Activated T-cell treated with anti-CD3 and anti-CD28 coated beads, Interleukin-2, amount 50 U/mL, for 4 hours (primary cell): ENCODE data around the gene OSBP. TPM values are rescaled to one million over a fixed set of nuclear protein-coding genes. Genes with fewer than 3 reads are reported as not detected.

Experiments used
- ATAC-seq, 2 donors: fragments of 200-7000 bp; cut with Tn5 transposase; one replicate each; pipeline ENCODE4 v1.10.0; 2021
- DNase-seq: peaks from one replicate; pipeline ENCODE4 v3.0.0-alpha.2; 2020
- H3K27me3 Mint-ChIP-seq: one replicate; pipeline ENCODE4 v1.8.0; 2021; ENCODE audit warnings: low read depth, mixed read lengths
- H3K36me3 Mint-ChIP-seq: one replicate; pipeline ENCODE4 v1.8.0; 2022; ENCODE audit warnings: mixed read lengths; ENCODE audit not compliant: insufficient read depth
- H3K4me1 Mint-ChIP-seq: one replicate; pipeline ENCODE4 v1.8.0; 2021; ENCODE audit warnings: low read depth, mixed read lengths
- H3K4me3 Mint-ChIP-seq: one replicate; pipeline ENCODE4 v1.8.0; 2021; ENCODE audit warnings: mild to moderate bottlenecking, moderate library complexity, mixed read lengths
- H3K9me3 Mint-ChIP-seq: one replicate; pipeline ENCODE4 v1.8.0; 2021; ENCODE audit warnings: mixed read lengths
- total RNA-seq, 3 donors: library from RNA; stranded (reverse); gene quantifications; one replicate each; pipeline ENCODE4 v1.2.1, GENCODE V29; 2021

Gene OSBP
- total RNA-seq, 3 donors from 2014 or later: 32.5 to 39.4 (median 35.4) TPM

DNA sequence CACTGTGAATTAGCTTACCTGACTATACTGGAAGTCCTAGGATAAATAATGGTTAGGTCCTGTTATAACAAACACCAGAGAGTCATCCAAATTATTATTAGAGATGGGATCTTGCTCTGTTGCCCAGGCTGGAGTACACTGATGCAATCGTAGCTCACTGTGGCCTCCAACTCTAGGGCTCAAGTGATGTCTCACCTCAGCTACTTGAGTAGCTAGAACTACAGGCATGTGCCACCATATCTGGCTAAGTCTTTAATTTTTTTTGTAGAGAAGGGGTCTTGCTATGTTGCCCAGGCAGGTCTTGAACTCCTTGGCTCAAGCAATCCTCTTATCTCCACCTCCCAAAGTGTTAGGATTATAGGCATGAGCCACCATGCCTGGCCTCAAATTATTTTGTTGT, 37.2 kb downstream of the OSBP start:
- Mint-ChIP-seq H3K36me3 (peaks cover 49% of the 10 kb centered on the region), H3K4me3 (no peak overlapping the region), H3K27me3 (no peaks in the 10 kb centered on the region), H3K9me3 (no peaks in the 10 kb centered on the region), H3K4me1 (no peaks in the 10 kb centered on the region)
- DNase-seq: no peak
- ATAC-seq: no peak

GRCh38 chr11:59575505-59575904, 40.1 kb downstream of the OSBP start:
- Mint-ChIP-seq H3K4me1 (no peaks in the 10 kb centered on the region), H3K4me3 (no peak overlapping the region), H3K36me3 (peaks cover 40% of the 10 kb centered on the region), H3K9me3 (no peaks in the 10 kb centered on the region), H3K27me3 (no peaks in the 10 kb centered on the region)
- DNase-seq: no peak
- ATAC-seq: no peak

DNA sequence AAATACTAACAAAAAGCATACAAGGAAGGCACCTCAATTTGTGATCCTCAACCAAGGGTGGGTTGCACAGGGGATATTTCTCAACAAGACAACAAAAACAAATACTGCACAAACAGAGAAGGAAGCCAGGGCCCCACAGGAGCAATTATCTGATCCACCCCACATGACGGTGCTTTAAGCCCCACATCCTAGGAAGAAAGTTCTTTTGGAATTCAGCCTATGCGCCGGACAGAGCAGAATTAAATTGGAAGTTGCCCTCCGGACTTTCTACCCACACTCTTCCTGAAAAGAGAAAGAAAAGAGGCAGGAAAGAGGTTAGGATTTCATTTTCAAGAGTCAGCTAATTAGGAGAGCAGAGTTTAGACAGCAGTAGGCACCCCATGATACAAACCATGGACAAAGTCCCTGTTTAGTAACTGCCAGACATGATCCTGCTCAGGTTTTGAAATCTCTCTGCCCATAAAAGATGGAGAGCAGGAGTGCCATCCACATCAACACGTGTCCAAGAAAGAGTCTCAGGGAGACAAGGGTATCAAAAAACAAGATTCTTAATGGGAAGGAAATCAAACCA, 40.6 kb downstream of the OSBP start:
- Mint-ChIP-seq H3K9me3 (no peaks in the 10 kb centered on the region), H3K27me3 (no peaks in the 10 kb centered on the region), H3K36me3 (peaks cover 35% of the 10 kb centered on the region), H3K4me3 (no peak overlapping the region), H3K4me1 (no peaks in the 10 kb centered on the region)
- DNase-seq: no peak
- ATAC-seq: no peak

- DNase-seq (no peak), ATAC-seq (no peak)
- Mint-ChIP-seq H3K36me3 (peaks cover 31% of the 10 kb centered on the region), H3K27me3 (no peaks in the 10 kb centered on the region), H3K4me3 (no peak overlapping the region), H3K9me3 (no peaks in the 10 kb centered on the region), H3K4me1 (no peaks in the 10 kb centered on the region)
Observed at GRCh38 chr11:59574467-59574866, 41.1 kb downstream of the OSBP start.

GRCh38 chr11:59573216-59573615, 42.4 kb downstream of the OSBP start:
- no peaks in the 10 kb centered on the region for H3K9me3 Mint-ChIP-seq
- H3K4me3 Mint-ChIP-seq: no peak overlapping the region

DNA sequence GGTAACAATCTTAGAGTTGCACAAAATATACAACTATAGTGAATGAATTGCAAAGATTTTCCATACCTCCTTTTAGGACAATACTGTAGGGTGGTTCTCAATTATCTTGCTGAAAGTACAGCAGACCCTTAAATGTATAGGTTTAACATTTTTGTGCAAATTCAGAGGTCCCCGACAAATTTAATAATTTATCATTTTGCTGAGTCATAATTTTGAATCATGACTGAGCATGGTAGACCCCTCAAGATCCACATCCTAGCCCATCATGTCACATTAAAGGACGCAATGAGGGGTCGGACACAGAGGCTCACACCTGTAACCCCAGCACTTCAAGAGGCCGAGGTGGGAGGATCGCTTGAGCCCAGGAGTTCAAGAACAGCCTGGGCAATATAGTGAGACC, 43.5 kb downstream of the OSBP start:
- H3K27me3 Mint-ChIP-seq: no peaks in the 10 kb centered on the region

More at GRCh38 chr11:59573216-59573615, 42.4 kb downstream of the OSBP start:
- ATAC-seq (no peak), DNase-seq (no peak)
- no peaks in the 10 kb centered on the region for H3K4me1 Mint-ChIP-seq
- H3K36me3 Mint-ChIP-seq: peaks cover 26% of the 10 kb centered on the region
- H3K27me3 Mint-ChIP-seq: no peaks in the 10 kb centered on the region

DNA sequence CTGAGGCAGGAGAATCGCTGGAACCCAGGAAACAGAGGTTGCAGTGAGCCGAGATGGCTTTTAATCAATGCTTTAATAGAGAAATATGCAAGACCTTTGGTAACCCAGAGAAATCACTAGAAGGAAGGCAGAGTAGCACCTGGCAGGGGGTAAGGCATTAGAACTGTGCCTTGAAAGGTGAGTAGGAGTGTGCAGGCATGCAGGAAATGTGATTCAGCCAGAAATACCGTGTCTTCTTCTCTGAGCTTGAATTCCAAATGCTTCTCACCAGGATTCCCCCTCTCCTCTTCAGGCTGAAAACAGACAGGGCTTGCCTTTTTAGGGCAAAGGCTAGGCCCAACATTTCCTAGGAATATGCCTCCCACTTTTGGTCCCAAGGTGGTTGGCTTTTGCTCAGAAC, 53.3 kb downstream of the OSBP start:
- Mint-ChIP-seq H3K9me3 (no peaks in the 10 kb centered on the region), H3K36me3 (no peaks in the 10 kb centered on the region), H3K4me1 (peaks cover 34% of the 10 kb centered on the region), H3K4me3 (no peak overlapping the region), H3K27me3 (peaks cover 3% of the 10 kb centered on the region)
- DNase-seq (no peak), ATAC-seq (no peak)

More for the DNA sequence above, 43.5 kb downstream of the OSBP start:
- ATAC-seq: no peak
- H3K4me3 Mint-ChIP-seq: no peak overlapping the region
- H3K4me1 Mint-ChIP-seq: no peaks in the 10 kb centered on the region
- no peaks in the 10 kb centered on the region for H3K9me3 Mint-ChIP-seq
- H3K36me3 Mint-ChIP-seq: peaks cover 20% of the 10 kb centered on the region
- DNase-seq: no peak

GRCh38 chr11:59560702-59561473, 54.7 kb downstream of the OSBP start:
- peaks cover 46% of the 10 kb centered on the region for H3K4me1 Mint-ChIP-seq
- peak overlapping the region; percentile 90 for H3K4me3 Mint-ChIP-seq
- DNase-seq: peak; percentile 78
- H3K9me3 Mint-ChIP-seq: no peaks in the 10 kb centered on the region
- H3K36me3 Mint-ChIP-seq: no peaks in the 10 kb centered on the region
- peak; percentile 57 for ATAC-seq
- peaks cover 3% of the 10 kb centered on the region for H3K27me3 Mint-ChIP-seq

GRCh38 chr11:59560290-59560701, 55.3 kb downstream of the OSBP start:
- ATAC-seq (peak; percentile 44 to 56), DNase-seq (peak; percentile 66)
- H3K9me3 Mint-ChIP-seq: no peaks in the 10 kb centered on the region
- peak overlapping the region; percentile 90 for H3K4me3 Mint-ChIP-seq
- no peaks in the 10 kb centered on the region for H3K36me3 Mint-ChIP-seq
- H3K27me3 Mint-ChIP-seq: peaks cover 3% of the 10 kb centered on the region
- H3K4me1 Mint-ChIP-seq: peaks cover 48% of the 10 kb centered on the region

GRCh38 chr11:59559886-59560285, 55.7 kb downstream of the OSBP start:
- Mint-ChIP-seq H3K4me3 (peak overlapping the region; percentile 90), H3K27me3 (peaks cover 3% of the 10 kb centered on the region), H3K36me3 (no peaks in the 10 kb centered on the region), H3K4me1 (peaks cover 49% of the 10 kb centered on the region), H3K9me3 (no peaks in the 10 kb centered on the region)
- DNase-seq (no peak), ATAC-seq (no peak)

DNA sequence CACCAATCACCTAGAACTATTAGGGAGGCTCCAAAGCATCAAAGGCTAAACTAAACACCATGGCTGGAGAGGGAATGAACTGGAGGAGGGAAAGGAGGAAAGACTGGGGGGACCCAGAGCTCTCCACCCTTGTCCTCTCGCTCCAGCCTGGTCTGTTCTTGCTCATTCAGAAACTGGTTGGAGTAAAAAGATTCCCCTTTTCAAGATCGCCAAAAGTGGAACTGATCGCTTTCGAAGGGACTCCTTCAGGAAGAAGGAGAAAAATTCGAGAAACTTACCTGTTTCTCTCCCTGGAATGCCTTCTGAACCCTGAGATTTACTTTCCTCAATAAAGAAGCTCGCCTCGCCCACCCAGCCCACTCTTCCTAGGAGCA, 57.3 kb downstream of the OSBP start:
- H3K4me1 Mint-ChIP-seq: peaks cover 49% of the 10 kb centered on the region
- DNase-seq: no peak

DNA sequence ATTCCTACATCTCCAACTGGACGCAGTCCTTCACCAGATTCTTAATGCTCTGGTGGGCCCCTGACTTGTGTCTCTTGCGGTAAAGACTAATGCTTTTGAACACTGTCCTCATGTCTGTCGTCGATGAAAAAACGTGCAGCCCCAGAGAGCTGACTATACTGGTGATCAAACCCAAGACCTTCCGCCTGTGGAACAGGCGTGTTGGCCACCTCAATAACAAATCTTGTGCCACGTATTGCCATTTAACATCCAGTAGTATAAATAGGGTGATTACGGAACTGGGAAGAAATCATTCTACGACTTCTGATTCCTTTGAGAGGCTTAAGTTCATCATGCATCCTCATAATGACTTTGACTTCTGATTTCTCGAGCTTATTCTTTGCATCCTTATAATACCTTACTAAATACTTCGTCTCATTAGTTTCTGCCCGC, 58.6 kb downstream of the OSBP start:
- no peaks in the 10 kb centered on the region for H3K36me3 Mint-ChIP-seq
- no peaks in the 10 kb centered on the region for H3K9me3 Mint-ChIP-seq
- DNase-seq (no peak), ATAC-seq (peak; percentile 3 to 4)
- H3K4me3 Mint-ChIP-seq: peak overlapping the region; percentile 80
- H3K27me3 Mint-ChIP-seq: peaks cover 3% of the 10 kb centered on the region
- H3K4me1 Mint-ChIP-seq: peaks cover 47% of the 10 kb centered on the region

More for the DNA sequence above, 57.3 kb downstream of the OSBP start:
- Mint-ChIP-seq H3K27me3 (peaks cover 3% of the 10 kb centered on the region), H3K4me3 (no peak overlapping the region), H3K36me3 (no peaks in the 10 kb centered on the region), H3K9me3 (no peaks in the 10 kb centered on the region)
- no peak for ATAC-seq

DNA sequence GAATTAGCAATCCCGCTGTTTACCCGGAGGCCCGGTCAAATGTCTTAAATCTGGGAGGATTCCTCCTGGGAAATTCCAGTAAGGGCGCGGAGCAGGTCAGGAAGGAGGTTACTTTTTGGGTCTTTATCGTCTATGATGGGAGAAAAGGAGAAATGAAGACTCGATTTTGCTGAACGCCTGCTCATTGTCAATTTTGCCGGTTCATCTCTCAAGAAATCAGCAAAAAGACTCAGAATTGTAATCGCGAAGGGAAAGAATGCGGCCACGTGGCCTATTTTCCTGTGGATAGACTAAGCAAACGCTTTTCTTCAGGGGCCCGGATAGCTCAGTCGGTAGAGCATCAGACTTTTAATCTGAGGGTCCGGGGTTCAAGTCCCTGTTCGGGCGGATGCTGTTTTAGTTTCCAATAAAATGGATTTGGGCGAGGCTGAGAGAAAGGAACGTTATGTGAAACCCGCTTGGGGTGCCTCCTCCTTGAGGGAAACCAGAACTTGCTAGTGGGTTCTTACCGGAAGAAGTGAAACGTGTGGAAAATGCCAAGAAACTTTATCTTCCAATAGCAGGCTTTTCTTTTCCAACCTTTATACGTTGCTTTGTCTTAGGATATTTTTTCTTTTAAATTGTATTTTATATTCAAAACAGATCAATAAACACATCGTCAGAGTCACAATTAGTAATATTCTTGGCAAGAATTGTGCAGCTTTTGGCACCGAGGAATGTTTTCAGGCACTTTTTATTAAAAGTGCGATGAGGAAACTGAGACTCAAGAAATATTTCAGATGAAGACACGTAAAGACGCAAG, 59.3 kb downstream of the OSBP start:
- DNase-seq (peak; percentile 60), ATAC-seq (peak; percentile 51)
- H3K4me1 Mint-ChIP-seq: peaks cover 46% of the 10 kb centered on the region
- no peaks in the 10 kb centered on the region for H3K9me3 Mint-ChIP-seq
- H3K4me3 Mint-ChIP-seq: peak overlapping the region; percentile 80
- H3K36me3 Mint-ChIP-seq: no peaks in the 10 kb centered on the region
- H3K27me3 Mint-ChIP-seq: peaks cover 3% of the 10 kb centered on the region

DNA sequence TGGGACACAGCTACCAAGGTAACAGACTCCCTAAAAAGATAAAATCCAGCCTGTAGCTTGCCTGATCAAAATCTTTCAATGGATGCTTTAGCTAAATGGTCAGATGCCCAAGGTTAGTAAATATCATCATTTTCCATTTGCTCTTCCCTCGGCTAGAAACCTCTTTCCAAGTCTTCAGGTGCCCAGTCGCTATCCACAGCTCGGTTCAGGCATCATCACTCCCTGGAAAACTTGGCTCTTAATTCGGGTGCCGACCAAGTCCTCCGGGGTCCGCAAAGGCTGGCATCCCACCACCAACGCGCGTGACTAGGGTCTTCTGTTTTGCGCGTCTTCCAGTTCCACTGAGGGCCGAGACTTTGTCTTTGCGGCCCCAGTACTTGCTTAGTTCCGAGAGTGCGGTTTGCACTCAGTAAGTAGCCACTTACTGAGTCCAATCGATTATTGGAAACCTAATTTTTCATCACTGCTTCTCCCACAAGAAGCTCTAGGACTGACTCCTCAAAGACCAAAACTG, 59.9 kb downstream of the OSBP start:
- H3K36me3 Mint-ChIP-seq: no peaks in the 10 kb centered on the region
- no peak for DNase-seq
- no peaks in the 10 kb centered on the region for H3K9me3 Mint-ChIP-seq
- H3K4me1 Mint-ChIP-seq: peaks cover 47% of the 10 kb centered on the region
- H3K27me3 Mint-ChIP-seq: peaks cover 6% of the 10 kb centered on the region
- no peak for ATAC-seq
- H3K4me3 Mint-ChIP-seq: peak overlapping the region; percentile 80
